NCI-H1048 (cell line): ENCODE data around the gene HSPA1A.
A peak's percentile ranks its signal among the peaks of the same experiment; 100 is the strongest.

ENCODE experiments used
- DNase-seq: peaks from one replicate; lab custom pipeline; 2025; lab: John Stamatoyannopoulos, UW

The HSPA1A gene

DNA sequence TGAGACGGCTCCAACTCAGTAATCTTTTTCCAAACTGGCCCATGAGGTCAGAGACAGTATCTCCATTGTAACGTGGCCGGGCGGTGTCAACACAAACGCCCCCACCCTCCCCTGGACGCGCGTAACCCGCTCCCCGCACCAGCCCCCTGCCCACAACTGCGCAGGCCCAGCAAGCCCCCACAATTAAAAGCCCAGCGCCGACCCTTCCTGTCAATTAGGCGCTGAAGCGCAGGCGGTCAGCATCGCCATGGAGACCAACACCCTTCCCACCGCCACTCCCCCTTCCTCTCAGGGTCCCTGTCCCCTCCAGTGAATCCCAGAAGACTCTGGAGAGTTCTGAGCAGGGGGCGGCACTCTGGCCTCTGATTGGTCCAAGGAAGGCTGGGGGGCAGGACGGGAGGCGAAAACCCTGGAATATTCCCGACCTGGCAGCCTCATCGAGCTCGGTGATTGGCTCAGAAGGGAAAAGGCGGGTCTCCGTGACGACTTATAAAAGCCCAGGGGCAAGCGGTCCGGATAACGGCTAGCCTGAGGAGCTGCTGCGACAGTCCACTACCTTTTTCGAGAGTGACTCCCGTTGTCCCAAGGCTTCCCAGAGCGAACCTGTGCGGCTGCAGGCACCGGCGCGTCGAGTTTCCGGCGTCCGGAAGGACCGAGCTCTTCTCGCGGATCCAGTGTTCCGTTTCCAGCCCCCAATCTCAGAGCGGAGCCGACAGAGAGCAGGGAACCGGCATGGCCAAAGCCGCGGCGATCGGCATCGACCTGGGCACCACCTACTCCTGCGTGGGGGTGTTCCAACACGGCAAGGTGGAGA, at the start of gene HSPA1A, which contains the start of gene HSPA1L:
HSPA1A (plus strand) TSS at position 519 of the 814 bp plus-strand sequence; CDS start at position 733, 214 bp downstream.
HSPA1L (minus strand) TSS at position 259 of the 814 bp plus-strand sequence. CDS start 3,311 bp downstream, outside the sequence.
- no peak for DNase-seq

DNA sequence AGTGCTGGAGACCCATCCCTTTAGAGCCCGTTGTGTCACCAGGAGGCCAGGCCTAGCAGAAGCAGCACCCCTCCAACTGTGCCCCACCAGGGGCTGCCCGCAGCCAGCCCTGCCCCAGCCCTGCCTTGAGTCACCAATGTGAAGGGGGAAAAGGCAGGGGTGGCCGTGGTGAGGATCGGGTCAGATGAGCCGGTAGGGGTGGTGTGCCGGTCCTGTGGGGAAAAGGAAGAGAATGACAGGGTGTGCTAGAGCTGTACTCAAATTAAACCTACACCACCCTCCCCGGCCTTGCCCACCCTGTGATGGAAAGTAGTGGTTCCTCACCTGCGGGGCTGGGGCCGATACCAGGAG, 49.8 kb upstream of the HSPA1A start:
- no peak for DNase-seq

DNA sequence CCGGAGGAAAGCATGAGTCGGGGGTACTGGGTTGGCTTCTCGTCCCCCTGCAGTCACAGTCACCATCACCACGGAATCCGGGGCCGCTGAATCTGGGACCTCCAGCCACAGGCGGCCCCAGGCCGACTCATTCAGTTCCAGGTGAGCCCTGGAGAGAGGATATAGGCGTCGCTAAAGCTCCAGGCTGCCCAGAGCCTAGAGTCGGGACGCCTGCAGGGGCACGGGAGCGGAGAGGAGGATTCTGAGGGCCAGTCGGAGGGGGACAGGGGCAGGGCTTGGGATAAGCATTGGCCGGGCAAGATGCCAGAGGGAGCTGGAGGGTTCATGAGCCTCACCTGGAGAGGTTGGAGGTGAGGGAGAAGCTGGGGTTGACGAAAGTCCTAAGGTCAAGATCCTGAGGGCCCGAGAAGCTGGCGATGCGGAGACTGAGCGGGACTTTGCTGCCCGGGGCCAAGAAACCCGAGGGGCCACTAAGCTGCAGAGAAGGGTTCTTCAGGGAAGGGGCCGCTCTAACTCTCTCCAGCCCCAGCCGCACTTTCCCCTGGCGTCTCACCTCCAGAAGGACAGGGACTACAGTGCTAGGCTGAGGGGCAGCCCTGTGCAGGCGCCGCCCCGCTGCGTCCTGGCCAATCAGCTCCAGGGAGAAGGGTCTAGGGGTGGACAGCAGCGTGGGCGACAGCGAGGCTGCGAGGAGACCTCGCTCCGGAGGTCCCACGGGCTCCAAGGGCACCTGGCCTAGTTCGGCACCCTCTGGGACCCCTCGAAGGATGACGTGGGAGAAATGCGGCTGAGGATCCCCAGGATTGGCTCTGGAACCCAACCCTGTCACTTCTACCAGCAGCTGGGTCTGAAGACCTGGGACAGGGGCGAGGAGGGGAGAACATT, 49.2 kb upstream of the HSPA1A start:
- no peak for DNase-seq

DNA sequence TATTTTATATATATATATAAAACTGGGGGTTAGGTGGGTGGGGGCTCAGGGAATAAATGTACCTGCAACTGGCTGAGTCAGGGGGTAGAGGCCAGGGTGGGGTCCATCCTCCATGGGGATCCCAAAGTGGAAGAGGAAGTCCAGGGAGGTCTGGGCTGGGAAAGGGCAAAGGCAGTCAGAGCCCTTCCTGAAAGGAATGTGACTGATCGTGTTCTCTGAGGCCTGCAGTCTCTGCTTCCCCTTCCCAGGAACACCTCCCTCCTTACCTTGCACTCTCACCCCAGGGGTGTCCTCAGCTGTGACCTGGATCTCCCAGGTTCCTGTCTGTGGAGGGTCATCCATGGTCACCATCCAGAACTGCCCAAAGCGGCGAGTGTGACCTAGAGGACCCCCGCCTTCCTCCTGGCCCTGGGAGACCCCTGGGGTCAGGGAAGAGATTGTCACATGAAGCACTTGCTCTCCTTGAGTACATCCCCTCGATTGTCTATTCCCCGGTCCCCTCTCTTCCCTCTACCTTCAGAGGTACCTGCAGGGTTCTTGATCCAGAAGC, 48.2 kb upstream of the HSPA1A start:
- no peak for DNase-seq

DNA sequence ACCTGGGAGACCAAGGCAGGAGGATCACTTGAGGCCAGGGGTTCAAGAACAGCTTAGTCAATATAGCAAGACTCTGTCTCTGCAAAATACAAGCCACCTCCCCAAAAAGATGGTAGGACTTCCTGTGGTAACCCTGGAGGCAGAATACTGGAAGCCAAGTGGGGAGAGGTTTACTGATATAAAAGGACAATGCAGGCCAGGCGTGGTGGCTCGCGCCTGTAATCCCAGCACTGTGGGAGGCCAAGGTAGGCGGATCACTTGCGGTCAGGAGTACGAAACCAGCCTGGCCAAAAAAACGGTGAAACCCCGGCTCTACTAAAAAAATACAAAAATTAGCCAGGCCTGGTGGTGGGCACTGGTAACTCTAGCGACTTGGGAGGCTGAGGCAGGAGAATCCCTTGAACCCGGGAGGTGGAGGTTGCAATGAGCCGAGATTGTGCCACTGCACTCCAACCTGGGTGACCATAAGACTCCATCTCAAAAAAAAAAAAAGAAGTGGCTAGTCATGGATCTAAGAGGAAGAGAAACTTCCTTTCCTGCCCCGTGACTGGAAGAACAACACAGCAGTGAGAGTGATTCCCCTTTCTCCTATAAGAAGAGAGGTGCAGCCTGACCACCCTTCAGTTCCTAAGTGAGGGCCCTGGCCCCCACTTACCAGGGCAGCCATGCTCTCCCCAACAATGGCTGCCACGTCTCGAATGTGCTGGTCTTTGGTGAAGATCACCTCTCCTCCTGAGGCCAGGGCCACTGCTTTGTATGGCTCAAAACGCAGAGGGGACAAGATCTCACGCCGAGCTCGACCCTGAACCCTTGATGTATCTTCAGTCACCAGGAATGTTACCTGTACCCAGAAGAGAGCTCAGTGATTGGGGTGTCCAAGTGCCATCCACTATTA, 46.7 kb upstream of the HSPA1A start:
- no peak for DNase-seq

DNA sequence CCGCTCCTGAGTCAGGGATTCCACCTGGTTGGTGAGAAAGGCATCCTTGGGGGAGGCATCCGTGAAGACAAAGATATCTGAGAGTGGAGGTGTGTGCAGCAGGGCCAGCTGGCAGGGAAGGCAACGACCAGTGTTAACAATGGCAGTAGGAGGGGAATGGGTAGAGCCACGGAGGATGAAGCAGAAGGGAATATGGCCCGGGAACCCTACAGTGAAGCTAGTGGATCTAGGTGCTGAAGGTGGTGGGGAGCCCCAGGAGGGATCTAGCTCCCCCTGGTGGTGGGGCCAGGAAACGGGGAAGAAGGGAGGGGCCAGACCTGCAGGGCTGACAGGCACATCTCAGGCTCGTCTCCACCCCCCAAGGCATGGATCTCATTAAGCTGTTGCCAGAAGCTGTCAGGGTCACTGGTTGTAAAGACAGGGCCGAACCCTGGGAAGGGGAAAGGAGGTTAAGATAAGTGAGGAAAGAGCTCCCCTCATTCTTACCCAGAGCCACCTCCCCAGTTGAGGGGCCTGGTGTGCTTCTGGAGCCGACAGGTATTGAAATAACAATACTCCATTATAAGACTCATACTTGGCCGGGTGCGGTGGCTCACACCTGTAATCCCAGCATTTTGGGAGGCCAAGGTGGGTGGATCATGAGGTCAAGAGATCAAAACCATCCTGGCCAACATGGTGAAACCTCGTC, 45.5 kb upstream of the HSPA1A start:
- peak; percentile 38 for DNase-seq

DNA sequence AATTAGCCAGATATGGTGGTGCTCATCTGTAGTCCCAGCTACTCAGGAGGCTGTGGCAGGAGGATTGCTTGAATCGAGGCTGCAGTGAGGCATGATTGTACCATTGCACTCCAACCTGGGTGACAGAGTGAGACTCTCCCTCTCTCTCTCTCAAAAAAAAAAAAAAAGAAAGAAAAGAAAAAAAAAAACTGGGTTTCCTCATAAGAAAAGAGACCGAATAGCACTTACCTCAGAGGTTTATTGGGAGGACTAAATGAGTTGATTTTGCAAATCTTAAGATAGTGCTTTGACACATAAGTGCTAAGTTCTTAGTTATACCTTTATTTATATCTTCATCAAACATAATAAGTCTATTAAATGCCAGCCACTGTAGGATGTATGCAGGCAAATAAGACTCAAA, 44.5 kb upstream of the HSPA1A start:
- DNase-seq, result no peak

DNA sequence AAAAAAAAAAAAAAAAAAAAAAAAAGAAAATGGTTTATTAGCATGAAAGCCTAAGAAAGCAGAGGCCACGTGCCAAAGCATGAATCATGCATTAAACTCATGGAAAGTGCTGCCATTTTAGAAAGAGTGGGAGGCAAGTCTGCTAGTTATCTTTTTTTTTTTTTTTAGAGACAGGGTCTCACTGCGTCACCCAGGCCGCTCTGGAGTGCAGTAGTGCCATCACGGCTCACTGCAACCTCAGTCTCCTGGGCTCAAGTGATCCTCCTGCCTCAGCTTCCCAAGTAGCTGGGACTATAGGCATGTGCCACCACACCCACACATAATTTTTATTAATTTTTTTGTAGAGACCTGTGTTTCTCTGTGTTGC, 43.4 kb upstream of the HSPA1A start:
- no peak for DNase-seq

DNA sequence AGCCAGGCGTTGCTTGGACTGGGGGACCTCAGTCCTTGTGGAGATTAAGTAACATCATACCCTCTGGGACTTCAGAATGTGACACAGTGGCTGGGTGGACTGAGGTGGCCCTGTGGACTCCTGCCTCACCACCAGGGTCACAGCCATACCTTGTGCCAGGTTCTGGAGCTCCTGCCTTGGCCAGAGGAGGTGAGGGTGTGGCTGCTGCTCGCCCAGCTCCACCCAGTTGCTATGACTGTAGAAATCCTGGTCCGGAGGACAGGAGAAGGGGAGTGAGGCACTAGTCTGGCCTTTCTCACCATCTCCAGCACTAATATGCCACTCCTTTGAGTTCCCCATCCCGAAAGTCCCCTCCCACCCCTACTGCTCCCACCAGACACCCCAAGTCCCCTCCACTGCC, 40.2 kb upstream of the HSPA1A start:
- DNase-seq, result no peak

DNA sequence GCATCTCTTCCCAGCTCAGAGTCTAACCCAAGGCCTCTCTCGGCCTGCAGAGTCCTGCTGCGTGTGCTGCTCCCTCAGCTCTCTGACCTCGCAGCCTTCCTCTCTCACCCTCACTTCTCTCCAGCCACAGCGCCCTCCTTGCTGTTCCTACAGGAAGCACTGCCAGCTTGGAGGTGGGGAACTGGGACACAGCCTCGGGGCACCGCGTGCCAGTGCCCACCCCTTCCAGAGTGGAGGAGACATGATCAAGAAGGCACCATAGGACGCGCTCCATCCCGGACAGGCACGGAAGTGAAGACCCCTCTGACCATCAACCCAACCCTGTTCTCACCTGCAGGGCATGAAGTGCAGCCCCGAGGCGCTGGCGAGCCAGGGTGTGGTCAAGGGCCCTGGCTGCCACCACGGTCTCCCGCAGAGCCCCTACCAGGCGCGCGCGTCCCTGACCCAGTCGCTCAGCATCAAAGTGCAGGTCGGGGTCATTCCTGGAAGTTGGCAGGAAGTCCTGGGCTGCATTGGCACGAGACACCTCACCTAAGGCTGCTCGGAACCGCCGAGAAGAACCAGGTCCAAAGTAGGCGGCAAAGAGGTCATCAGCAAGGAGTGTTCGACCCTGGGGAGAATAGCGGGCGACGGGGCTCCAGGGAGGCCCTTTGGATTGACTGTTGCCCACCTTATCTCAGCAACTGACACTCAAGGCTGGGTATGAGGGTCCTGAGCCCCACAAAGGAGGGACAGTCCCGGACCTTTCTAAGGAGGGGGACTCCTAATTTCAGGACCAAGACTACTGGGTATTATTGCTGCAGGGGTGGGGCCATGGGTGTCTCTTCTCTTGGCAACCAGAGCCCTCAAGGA, 39.5 kb upstream of the HSPA1A start:
- DNase-seq, result no peak

DNA sequence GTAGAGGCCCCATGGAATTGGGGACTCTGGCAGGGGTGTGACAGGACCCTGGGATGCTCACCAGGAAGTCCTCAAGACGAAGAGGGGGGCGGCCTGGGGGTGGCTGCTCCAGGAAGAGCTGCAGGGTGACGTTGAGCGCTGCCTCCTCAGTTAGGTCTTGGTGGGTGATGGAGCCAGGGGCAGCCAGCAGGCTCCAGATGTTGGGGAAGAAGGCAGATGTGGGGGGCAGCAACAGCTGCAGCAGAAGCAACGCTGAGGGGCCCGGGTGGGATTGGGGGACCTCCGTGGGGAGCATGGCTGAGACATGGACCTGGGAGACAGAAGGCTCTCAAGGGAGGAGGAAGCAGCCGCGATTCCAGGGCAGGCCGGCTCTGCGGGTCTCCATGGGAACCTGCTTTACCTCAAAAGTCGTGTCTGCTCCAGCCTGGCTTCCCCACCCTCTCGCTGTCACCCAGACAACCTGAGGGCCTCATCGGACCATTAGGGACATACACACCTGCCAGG, 38.8 kb upstream of the HSPA1A start:
- no peak for DNase-seq

DNA sequence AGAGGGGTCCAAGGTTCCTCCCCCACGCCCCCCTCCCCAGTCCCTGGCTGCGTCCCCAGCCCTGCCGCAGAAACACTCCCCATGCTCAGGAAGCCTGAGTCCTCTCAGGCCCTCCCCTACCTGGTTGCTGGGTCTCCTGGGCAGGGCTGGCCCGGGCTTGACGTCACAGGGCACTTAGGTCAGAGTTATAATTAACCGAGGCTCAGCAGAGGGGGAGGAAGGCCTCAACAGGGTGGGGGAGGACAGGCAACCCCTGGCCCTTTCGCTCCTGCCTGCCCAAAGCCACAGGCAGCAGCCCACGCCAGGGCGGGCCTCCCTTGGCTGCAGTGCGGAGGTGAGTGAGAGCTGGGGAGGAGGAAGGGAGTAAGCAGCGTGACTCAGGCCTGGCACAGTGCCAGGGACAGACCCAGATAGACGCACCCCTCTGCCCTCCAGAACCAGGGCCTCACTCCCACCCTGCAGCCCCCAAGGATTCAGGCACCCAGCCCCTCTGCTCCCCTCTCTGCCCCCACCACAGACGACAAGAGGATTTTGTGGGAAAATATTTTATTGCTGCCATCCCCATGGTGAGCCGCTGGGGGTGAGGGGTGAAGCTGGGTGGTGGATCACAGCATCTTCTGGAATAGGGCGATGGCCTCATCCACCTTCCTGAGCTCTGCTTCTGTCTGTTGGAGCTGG, 38.2 kb upstream of the HSPA1A start, which contains the start of gene VWA7:
VWA7 (minus strand) TSS at position 340 of the 678 bp plus-strand sequence. CDS start 549 bp downstream, outside the sequence.
- no peak for DNase-seq

DNA sequence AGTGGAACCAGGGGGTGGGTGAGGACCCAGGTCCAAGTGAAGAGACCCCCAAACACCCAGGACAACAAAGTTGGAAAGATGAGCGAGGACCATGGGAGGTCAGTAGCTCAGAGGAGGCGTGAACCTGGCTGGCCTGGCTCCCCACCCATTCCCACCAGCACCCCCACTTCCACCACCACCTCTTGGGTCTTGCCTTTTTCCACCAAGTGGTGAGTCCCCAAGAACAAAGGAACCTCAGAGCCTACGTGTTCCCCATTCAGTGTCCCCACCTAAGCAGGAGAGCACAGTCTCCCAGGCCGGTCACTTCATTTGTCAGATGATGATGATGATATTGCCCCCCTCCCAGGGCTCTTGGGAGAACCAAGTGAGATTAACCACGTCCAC, 37.7 kb upstream of the HSPA1A start:
- no peak for DNase-seq

DNA sequence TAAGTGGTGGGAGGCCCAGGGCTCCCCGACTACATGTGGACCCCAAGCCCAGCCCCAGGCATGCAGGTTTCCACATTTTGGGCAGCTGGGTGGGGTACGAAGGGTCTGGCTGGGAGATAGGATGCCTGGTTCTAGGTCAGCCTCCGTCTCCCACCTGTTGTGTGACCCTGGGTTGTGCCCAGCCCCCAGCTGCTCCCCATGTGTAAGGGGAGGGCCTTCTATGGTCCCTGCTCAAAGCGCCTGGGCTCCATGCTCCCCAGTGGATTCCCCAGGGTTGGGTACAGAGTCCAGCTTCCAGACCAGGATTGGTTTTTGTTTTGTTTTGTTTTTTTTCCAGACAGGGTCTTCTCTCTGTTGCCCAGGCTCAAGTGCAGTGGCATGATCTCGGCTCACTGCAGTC, 37.1 kb upstream of the HSPA1A start:
- DNase-seq, result no peak

DNA sequence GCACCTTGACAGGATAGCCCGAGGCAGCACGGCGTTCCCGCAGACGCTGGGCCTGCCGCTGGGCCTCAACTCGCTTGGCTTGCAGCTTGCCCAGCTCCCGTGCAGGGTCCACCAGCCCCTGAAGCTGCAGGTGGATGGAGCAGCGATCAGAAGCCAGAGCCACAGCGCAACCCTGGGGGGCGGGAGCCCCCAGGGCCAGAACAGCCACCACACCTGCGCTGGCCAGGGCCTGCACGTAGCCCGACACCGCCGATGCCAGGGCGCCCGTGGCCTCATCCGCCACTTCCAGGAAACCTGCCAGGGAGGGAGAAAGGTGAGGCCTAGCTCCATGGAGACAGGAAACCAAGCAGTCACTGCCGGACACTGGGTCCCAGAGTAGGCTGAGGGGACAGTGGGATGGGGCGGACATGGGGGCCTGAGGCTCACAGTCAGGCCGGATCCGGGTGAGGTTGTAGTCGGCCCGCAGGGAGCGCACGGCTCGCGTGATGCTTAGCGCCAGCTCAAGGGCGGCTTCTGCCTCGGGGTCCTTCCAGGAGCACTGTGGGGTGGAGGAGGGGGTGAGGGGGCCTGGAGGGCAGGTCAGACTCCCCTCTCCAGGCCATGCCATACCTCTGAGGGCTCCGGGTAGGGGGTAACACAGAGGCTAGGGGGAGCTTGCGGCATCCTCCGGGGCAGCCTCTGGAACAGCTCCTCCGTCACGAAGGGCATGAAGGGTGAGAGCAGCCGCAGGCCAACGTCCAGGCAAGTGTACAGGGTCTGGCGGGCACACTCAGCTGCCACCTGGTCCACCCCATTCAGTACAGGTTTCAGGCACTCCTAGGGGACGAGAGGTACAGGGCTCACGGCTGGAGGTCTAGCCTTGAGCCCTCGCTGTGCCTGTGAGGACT, 36.1 kb upstream of the HSPA1A start:
- no peak for DNase-seq

DNA sequence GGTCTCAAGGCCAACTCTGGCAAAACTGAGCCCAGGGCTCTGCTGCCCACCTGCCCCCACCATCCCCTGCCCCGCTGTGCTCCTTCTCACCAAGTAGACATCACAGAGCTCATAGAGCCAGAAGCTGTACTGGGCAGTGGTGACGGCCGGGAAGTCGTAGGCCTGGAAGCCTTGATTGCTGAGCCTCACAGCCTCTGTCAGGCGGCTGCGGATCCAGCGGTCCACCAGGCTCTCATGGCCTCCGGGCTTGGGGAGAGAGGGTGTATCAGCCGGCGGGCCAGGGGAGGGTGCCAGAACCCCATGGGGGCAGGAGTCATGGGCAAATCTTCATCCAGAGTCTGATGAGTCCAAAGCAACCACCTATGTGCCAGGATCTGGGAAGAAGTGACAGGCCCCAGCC, 35.4 kb upstream of the HSPA1A start:
- DNase-seq, result no peak

DNA sequence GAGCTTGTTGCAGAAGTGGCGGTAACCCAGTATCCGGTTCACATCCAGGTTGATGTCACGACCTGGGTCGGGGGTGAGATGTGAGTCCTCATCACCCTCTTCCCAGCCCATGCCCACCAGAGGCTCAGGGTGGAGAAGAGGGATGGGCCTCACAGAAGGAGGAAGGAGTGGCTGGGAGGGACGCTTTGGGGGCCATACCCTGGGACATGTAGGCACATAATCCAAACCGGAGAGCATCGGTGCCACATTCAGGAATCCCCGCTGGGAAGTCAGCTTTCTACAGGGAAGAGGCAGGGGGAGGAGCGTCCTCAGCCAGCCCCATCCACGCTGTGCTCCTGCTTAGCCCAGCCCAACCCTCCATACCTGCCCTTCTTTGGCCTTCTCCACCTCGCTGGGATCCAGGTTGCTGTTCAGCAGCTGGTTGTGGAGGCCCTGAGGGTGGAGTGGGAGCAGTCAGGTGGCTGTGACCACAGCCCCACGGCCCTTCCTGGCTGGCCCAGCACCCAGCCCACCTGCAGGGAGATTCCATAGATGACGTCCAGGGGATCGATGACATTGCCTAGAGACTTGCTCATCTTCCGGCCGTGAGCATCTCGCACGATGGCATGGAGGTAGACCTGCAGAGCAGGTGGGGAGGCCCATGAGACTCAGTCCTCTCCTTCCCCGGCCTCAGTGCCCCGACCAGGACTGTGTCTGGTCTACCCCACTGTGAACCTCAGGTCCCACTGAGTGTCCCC, 34.7 kb upstream of the HSPA1A start:
- DNase-seq, result no peak
